Heart right ventricle (tissue), 16 donors: Measurements from ENCODE around the gene RAPGEFL1. TPM values are rescaled to one million over a fixed set of nuclear protein-coding genes. Genes with fewer than 3 reads are reported as not detected.

Source experiments
- ATAC-seq, 8 donors: fragments of 200-7000 bp; cut with Tn5 transposase; one replicate each; pipeline ENCODE4 v1.9.1; 2020; ENCODE audit warnings: mild to moderate bottlenecking in 8 of 8, moderate library complexity in 8 of 8, moderate number of reproducible peaks in 1 of 8
- DNase-seq, 2 donors: peaks; one replicate each; pipeline ENCODE4 v3.0.0-alpha.2; 2020
- H3K27ac ChIP-seq, 10 donors: fragments of 200-600 bp; sonication (generic) in 2 of 10; one replicate each; pipeline versions ENCODE4 v1.5.0 to v1.8.0; 2020 to 2022; ENCODE audit warnings: mild to moderate bottlenecking in 3 of 10
- H3K27me3 ChIP-seq, 7 donors: fragments of 200-600 bp; one replicate each; pipeline ENCODE4 v1.8.0; 2021 to 2022; ENCODE audit warnings: mild to moderate bottlenecking in 2 of 7
- H3K36me3 ChIP-seq, 9 donors: fragments of 200-600 bp; sonication (generic) in 1 of 9; one replicate each; pipeline versions ENCODE4 v1.5.0 to v1.8.0; 2020 to 2022; ENCODE audit warnings: mild to moderate bottlenecking in 2 of 9
- H3K4me1 ChIP-seq, 9 donors: fragments of 200-600 bp; sonication (generic) in 1 of 9; one replicate each; pipeline versions ENCODE4 v1.5.0 to v1.8.0; 2020 to 2022; ENCODE audit warnings: mild to moderate bottlenecking in 4 of 9
- H3K4me3 ChIP-seq, 10 donors: fragments of 200-600 bp; sonication (generic) in 2 of 10; one replicate each; pipeline versions ENCODE4 v1.5.0 to v1.8.0; 2020 to 2022; ENCODE audit warnings: mild to moderate bottlenecking in 7 of 10, moderate library complexity in 2 of 10
- H3K9me3 ChIP-seq, 11 donors: fragments of 200-600 bp in 10 of 11; sonication (generic) in 2 of 11; one replicate each; pipeline versions ENCODE4 v1.5.0 to v1.8.0; 2013 to 2022; ENCODE audit warnings: mild to moderate bottlenecking in 2 of 11, control low read depth in 1 of 11, moderate library complexity in 1 of 11
- WGBS, 2 donors: extraction: QIAGEN DNeasy Blood & Tissue Kit; methylation state at CpG; one replicate each; pipeline ENCODE4 v1.1.7; 2013; ENCODE audit warnings: inconsistent platforms in 1 of 2; 5-methylcytosine and 5-hydroxymethylcytosine counted together
- intact Hi-C, 10 donors: fragments of 100-400 bp; cut with DNase I; formaldehyde crosslinking; loops; one replicate each; pipeline versions ENCODE4 v1.11.1 to v1.14.2; 2022
- polyA plus RNA-seq, 2 donors: library from polyadenylated mRNA; stranded (reverse); fragments of 200-250 nt; gene quantifications; one replicate each; pipeline ENCODE4 v1.2.3, GENCODE V29; 2013
- total RNA-seq, 10 donors: library from RNA; stranded (reverse); fragmentation: NEBNext Ultra II Directional in 3 of 10; extraction: Animal tissue kit (Norgen Biotek cat#: 25700) in 3 of 10; gene quantifications; one replicate each; pipeline versions ENCODE4 v1.2.1 to v1.2.4, GENCODE V29; 2021 to 2023
- TF ChIP-seq, protein P1 (sequence below), 9 donors: fragments of 200-600 bp; sonication (generic) in 2 of 9; IDR thresholded peaks; one replicate each; pipeline versions ENCODE4 v1.5.0 to v1.8.0; 2021 to 2022; ENCODE audit warnings: antibody characterized with exemption in 9 of 9, mild to moderate bottlenecking in 5 of 9, moderate library complexity in 1 of 9
- donor health status: Arrhythmogenic right ventricular cardiomyopathy.
- donor health status: ischemic (EF 13 %, LVEDD 7.1; RV severe dilation, severe dysfunction).
- donor health status: healthy with polysubstance abuse.
- donor health status: DM: no; HTN: yes; CAD: no.
- donor health status: DM: no; HTN: no; CAD: no.
- donor health status: ischemic (EF 25% LVEDD 6.9; RV normal size, moderate dysfunction).
- donor health status: ischemic (EF 25% LVEDD 5.7; RV mildly dilated, moderate dysfunction).
- donor health status: healthy.
- donor health status: DM: yes; HTN: yes; CAD: no.
- donor health status: Ischemic cardiomyopathy.
- donor health status: ischemic (EF 35%, LVEDD 5.7; RV mildly dilated, moderate dysfunction).
- donor health status: nonischemic (EF 11% LVEDD 7.7; RV severe dilation, severe dysfunction).
- donor health status: DM: yes; HTN: yes; CAD: no.
- donor health status: PGD.
- donor health status: ischemic (EF 29% LVEDD 5.4; RV normal size, mild dysfunction).
- donor health status: nonischemic (EF 23%, LVEDD 6.1; RV moderate dilation, normal function).

The RAPGEFL1 gene
- total and polyA plus RNA-seq, 12 donors, result 2.2 to 21.9 (median 3.2) TPM

DNA sequence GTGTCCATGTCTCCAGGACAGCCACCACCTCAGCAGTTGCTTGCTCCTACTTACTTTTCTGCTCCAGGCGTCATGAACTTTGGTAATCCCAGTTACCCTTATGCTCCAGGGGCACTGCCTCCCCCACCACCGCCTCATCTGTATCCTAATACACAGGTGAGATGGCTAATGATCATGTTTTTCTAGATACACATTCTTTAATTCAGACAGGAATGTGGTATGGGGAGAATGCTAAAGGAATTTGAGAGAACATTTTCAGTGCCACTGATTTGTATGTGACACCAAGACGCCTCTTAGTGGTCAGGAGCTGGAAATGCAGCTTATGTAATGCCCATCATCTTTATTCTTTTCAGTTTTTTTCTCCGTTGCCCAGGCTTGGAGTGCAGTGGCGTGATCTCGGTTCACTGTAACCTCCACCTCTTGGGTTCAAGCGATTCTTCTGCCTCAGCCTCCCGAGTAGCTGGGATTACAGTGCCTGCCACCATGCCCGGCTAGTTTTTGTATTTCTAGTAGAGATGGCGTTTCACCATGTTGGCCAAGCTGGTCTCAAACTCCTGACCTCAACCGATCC, 8.9 kb upstream of the RAPGEFL1 start:
- intact Hi-C loops, result loop anchor here (1.0 to 10.0 kb wide), 10 partner anchors 54 to 156 kb away; partner anchors contain the start of gene CSF3 (in 3 of the 10)
- H3K36me3 ChIP-seq, result peaks cover 0 to 100% (median 85%) of the 10 kb centered on the region in 9 donors
- no peaks in the 10 kb centered on the region for H3K9me3 ChIP-seq
- peaks cover 0 to 12% (median 6%) of the 10 kb centered on the region in 9 donors for H3K4me1 ChIP-seq
- DNase-seq (peak in 1 of 2 donors; percentile 32), ATAC-seq (peak; percentile 29 to 67 (median 60))
- H3K27me3 ChIP-seq, result no peaks in the 10 kb centered on the region
- H3K4me3 ChIP-seq, result no peak overlapping the region
- TF ChIP-seq, protein P1, sequence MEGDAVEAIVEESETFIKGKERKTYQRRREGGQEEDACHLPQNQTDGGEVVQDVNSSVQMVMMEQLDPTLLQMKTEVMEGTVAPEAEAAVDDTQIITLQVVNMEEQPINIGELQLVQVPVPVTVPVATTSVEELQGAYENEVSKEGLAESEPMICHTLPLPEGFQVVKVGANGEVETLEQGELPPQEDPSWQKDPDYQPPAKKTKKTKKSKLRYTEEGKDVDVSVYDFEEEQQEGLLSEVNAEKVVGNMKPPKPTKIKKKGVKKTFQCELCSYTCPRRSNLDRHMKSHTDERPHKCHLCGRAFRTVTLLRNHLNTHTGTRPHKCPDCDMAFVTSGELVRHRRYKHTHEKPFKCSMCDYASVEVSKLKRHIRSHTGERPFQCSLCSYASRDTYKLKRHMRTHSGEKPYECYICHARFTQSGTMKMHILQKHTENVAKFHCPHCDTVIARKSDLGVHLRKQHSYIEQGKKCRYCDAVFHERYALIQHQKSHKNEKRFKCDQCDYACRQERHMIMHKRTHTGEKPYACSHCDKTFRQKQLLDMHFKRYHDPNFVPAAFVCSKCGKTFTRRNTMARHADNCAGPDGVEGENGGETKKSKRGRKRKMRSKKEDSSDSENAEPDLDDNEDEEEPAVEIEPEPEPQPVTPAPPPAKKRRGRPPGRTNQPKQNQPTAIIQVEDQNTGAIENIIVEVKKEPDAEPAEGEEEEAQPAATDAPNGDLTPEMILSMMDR (IDR thresholded peaks at IDR 0.05), result peak; percentile 68 to 89 (median 82)
- whole genome bisulfite sequencing, 2 donors, result 39 to 43% methylated on average over 11 of the region's 11 CpGs
- peak overlapping the region in 6 of 10 donors; percentile 27 to 67 (median 42) for H3K27ac ChIP-seq

DNA sequence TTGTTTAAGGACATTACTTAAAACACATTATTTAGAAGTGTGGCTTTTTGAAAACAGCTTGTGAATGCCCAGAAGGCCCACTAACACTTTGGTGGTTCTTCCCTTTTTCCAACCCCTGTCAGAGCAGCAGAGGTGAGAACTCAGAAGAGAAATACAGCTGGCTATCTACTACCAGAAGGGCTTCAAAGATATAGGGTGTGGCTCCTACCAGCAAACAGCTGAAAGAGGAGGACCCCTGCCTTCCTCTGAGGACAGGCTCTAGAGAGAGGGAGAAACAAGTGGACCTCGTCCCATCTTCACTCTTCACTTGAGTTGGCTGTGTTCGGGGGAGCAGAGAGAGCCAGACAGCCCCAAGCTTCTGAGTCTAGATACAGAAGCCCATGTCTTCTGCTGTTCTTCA, 6.9 kb upstream of the RAPGEFL1 start:
- H3K9me3 ChIP-seq, result no peaks in the 10 kb centered on the region
- ATAC-seq, result no peak
- H3K27ac ChIP-seq, result no peak overlapping the region
- intact Hi-C loops, result loop anchor here in 1 of 10 donors (10.0 kb wide), 1 partner anchor 136 kb away; no protein-coding TSS in a partner anchor
- peaks cover 0 to 100% (median 79%) of the 10 kb centered on the region in 9 donors for H3K36me3 ChIP-seq
- no peak for DNase-seq
- 78 to 91% methylated on average over 2 of the region's 2 CpGs for WGBS, 2 donors
- TF ChIP-seq, protein P1 (IDR thresholded peaks at IDR 0.05), result no peak
- H3K4me1 ChIP-seq, result peaks cover 0 to 12% (median 6%) of the 10 kb centered on the region in 9 donors
- H3K27me3 ChIP-seq, result no peaks in the 10 kb centered on the region
- no peak overlapping the region for H3K4me3 ChIP-seq

DNA sequence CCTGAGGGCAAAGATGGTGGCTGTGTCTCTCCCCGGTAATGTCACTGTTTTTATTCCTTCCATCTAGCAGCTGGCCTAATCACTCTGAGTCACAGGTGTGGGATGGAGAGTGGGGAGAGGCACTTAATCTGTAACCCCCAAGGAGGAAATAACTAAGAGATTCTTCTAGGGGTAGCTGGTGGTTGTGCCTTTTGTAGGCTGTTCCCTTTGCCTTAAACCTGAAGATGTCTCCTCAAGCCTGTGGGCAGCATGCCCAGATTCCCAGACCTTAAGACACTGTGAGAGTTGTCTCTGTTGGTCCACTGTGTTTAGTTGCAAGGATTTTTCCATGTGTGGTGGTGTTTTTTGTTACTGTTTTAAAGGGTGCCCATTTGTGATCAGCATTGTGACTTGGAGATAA, 5.5 kb upstream of the RAPGEFL1 start:
- no peaks in the 10 kb centered on the region for H3K27me3 ChIP-seq
- WGBS, 2 donors, result 95 to 96% methylated on average over 1 of the region's 1 CpG
- H3K9me3 ChIP-seq, result no peaks in the 10 kb centered on the region
- no peak overlapping the region for H3K27ac ChIP-seq
- H3K4me3 ChIP-seq, result no peak overlapping the region
- intact Hi-C loops, result loop anchor here in 1 of 10 donors (10.0 kb wide), 1 partner anchor 137 kb away; no protein-coding TSS in a partner anchor
- H3K4me1 ChIP-seq, result peaks cover 0 to 14% (median 6%) of the 10 kb centered on the region in 9 donors
- ATAC-seq (peak in 1 of 8 donors; percentile 18), DNase-seq (no peak)
- TF ChIP-seq, protein P1 (IDR thresholded peaks at IDR 0.05), result no peak
- H3K36me3 ChIP-seq, result peaks cover 0 to 99% (median 71%) of the 10 kb centered on the region in 9 donors

DNA sequence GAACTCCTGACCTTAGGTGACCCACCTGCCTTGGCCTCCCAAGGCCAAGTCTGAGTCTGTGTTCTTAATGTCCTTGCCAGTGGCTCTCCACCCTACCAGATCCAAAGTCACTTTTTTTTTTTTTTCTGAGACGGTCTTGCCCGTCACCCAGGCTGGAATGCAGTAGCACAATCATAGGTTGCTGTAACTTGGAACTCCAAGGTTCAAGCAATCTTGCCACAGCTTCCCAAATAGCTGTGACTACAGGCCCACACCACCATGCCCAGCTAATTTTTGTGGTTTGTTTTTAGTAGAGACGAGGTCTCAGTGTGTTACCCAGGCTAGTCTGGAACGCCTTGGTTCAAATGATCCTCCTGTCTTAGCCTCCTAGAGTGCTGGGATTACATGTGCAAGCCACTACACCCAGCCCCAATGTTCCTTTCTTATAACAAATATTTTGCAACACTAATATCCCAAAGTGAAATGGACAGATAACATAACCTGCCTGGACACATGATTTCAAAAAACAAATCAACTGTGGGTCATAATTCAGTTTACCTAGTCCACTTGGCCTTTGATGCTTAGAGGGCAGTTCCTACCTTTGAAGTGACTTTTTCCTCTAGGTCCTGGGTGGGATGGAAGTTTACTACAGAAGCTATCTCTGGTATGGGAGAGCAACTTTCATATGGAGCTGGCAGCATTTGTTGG, 4.0 kb upstream of the RAPGEFL1 start:
- no peak overlapping the region for H3K27ac ChIP-seq
- H3K27me3 ChIP-seq, result peaks cover 0 to 9% (median 0%) of the 10 kb centered on the region in 7 donors
- intact Hi-C loops, result loop anchor here in 1 of 10 donors (10.0 kb wide), 1 partner anchor 138 kb away; no protein-coding TSS in a partner anchor
- TF ChIP-seq, protein P1 (IDR thresholded peaks at IDR 0.05), result no peak
- no peaks in the 10 kb centered on the region for H3K9me3 ChIP-seq
- H3K36me3 ChIP-seq, result peaks cover 0 to 87% (median 56%) of the 10 kb centered on the region in 9 donors
- no peak for DNase-seq
- H3K4me1 ChIP-seq, result peaks cover 4 to 21% (median 12%) of the 10 kb centered on the region in 9 donors
- WGBS, 2 donors, result 88 to 89% methylated on average over 4 of the region's 4 CpGs
- no peak for ATAC-seq
- no peak overlapping the region for H3K4me3 ChIP-seq
